Panc1 (cell line): ENCODE data around the gene VNN1. TPM values are rescaled to one million over a fixed set of nuclear protein-coding genes. Genes with fewer than 3 reads are reported as not detected.

Experiments
- ATAC-seq: fragments of 200-7000 bp; cut with Tn5 transposase; 2 replicates; pipeline ENCODE4 v1.9.1; 2020; ENCODE audit warnings: mild to moderate bottlenecking, moderate library complexity
- BruUV-seq: library from RNA; stranded (reverse); fragments of 400-500 nt; replicated peaks from 2 replicates; lab custom pipeline; 2021; lab: Mats Ljungman, UMichigan
- CTCF ChIA-PET: fragments of 300-600 bp; sonication (Branson Sonifier 250); formaldehyde crosslinking; loops from one replicate; lab custom pipeline; 2022; ENCODE audit warnings: antibody characterized with exemption; lab: Charles Lee
- POLR2A ChIA-PET: fragments of 300-600 bp; sonication (Branson Sonifier 250); formaldehyde crosslinking; loops from one replicate; lab custom pipeline; 2022; ENCODE audit warnings: antibody characterized with exemption; lab: Charles Lee
- DNase-seq: peaks from one replicate; pipeline ENCODE4 v3.0.0-alpha.2; 2010; ENCODE audit warnings: low read depth, low spot score
- H3K27ac ChIP-seq: 2 replicates; pipeline ENCODE4 v1.5.1; 2011; ENCODE audit warnings: mild to moderate bottlenecking, low read length, inconsistent platforms
- H3K27me3 ChIP-seq: fragments of 200-500 bp; sonication (Bioruptor generic); 2 replicates; pipeline ENCODE4 v1.6.0; 2014; ENCODE audit warnings: low read length, inconsistent platforms; ENCODE audit not compliant: control insufficient read depth, insufficient read depth
- H3K36me3 ChIP-seq: fragments of 200-500 bp; sonication (Bioruptor generic); 2 replicates; pipeline ENCODE4 v1.5.1; 2014; ENCODE audit warnings: inconsistent platforms, mild to moderate bottlenecking, low read length, moderate library complexity; ENCODE audit not compliant: control insufficient read depth, insufficient read depth
- H3K4me1 ChIP-seq: 2 replicates; pipeline ENCODE4 v1.5.1; 2011; ENCODE audit warnings: inconsistent platforms, mild to moderate bottlenecking, low read length, moderate library complexity; ENCODE audit not compliant: control insufficient read depth, insufficient read depth
- H3K4me3 ChIP-seq, 2 experiments: 2 replicates each; pipeline ENCODE4 v1.5.1; 2011 to 2012; ENCODE audit warnings: low read depth in 2 of 2, low read length in 2 of 2, mild to moderate bottlenecking in 2 of 2, inconsistent platforms in 1 of 2, moderate library complexity in 1 of 2
- H3K9me3 ChIP-seq: fragments of 200-500 bp; sonication (Bioruptor generic); 2 replicates; pipeline ENCODE4 v1.5.1; 2014; ENCODE audit warnings: low read depth, mild to moderate bottlenecking, inconsistent platforms, low read length, moderate library complexity; ENCODE audit not compliant: control insufficient read depth, insufficient read depth
- POLR2AphosphoS5 ChIP-seq: IDR thresholded peaks from 2 replicates; pipeline ENCODE4 v1.6.1; 2012; ENCODE audit warnings: mild to moderate bottlenecking, low read depth, low read length, moderate library complexity
- SIN3A ChIP-seq: IDR thresholded peaks from 2 replicates; pipeline ENCODE4 v1.6.1; 2012; ENCODE audit warnings: low read depth, mild to moderate bottlenecking, low read length, moderate library complexity, borderline replicate concordance; ENCODE audit not compliant: insufficient read depth
- TCF7L2 ChIP-seq: IDR thresholded peaks from 2 replicates; pipeline ENCODE4 v1.6.1; 2011; ENCODE audit warnings: mild to moderate bottlenecking, low read depth, low read length, inconsistent platforms
- in situ Hi-C: cut with HindIII; loops from 2 replicates; pipeline ENCODE4 v1.10.0; 2016; ENCODE audit warnings: low sequenced_read_pairs, low pct_unique_long_range_greater_than_20kb
- intact Hi-C: fragments of 100-400 bp; cut with micrococcal nuclease; formaldehyde crosslinking; loops from one replicate; pipeline ENCODE4 v1.10.0; 2022; ENCODE audit not compliant: unreplicated experiment
- total RNA-seq: library from RNA; stranded (reverse); gene quantifications from one replicate; pipeline ENCODE4 v1.2.1, GENCODE V29; 2021; ENCODE audit not compliant: unreplicated experiment
- TF ChIP-seq, protein P1 (sequence below): fragments of 450-650 bp; IDR thresholded peaks from 2 replicates; pipeline ENCODE4 v1.5.1; 2017; ENCODE audit warnings: mild to moderate bottlenecking
- TF ChIP-seq, protein P2 (sequence below), 2 experiments: IDR thresholded peaks; 2 replicates each; pipeline ENCODE4 v1.6.1; 2011 to 2012; ENCODE audit warnings: low read depth in 2 of 2, control low read depth in 1 of 2, low read length in 1 of 2, mild to moderate bottlenecking in 1 of 2, moderate library complexity in 1 of 2; ENCODE audit not compliant: insufficient read depth in 1 of 2

VNN1 gene
- total RNA-seq, 1 experiment from 2014 or later = not detected

DNA sequence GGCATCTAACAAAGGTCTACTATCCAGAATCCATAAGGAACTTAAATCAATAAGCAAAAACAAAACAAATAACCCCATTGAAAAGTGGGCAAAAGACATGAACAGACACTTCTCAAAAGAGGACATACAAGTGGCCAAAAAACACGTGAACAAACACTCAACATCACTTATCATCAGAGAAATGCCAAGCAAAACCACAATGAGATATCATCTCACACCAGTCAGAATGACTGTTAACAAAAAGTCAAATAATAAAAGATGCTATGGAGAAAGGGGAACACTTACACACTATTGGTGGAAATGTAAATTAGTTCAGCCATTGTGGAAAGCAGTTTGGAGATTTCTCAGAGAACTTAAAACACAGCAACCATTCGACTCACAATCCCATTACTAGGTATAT, 19.4 kb upstream of the VNN1 start:
- Histone ChIP-seq H3K4me3 (no peak overlapping the region), H3K27me3 (no peaks in the 10 kb centered on the region), H3K36me3 (no peaks in the 10 kb centered on the region), H3K27ac (no peak overlapping the region), H3K9me3 (no peaks in the 10 kb centered on the region), H3K4me1 (no peaks in the 10 kb centered on the region)
- TF ChIP-seq POLR2AphosphoS5 (no peak), SIN3A (no peak), TCF7L2 (no peak)
- TF ChIP-seq, protein P1, sequence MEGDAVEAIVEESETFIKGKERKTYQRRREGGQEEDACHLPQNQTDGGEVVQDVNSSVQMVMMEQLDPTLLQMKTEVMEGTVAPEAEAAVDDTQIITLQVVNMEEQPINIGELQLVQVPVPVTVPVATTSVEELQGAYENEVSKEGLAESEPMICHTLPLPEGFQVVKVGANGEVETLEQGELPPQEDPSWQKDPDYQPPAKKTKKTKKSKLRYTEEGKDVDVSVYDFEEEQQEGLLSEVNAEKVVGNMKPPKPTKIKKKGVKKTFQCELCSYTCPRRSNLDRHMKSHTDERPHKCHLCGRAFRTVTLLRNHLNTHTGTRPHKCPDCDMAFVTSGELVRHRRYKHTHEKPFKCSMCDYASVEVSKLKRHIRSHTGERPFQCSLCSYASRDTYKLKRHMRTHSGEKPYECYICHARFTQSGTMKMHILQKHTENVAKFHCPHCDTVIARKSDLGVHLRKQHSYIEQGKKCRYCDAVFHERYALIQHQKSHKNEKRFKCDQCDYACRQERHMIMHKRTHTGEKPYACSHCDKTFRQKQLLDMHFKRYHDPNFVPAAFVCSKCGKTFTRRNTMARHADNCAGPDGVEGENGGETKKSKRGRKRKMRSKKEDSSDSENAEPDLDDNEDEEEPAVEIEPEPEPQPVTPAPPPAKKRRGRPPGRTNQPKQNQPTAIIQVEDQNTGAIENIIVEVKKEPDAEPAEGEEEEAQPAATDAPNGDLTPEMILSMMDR = no peak
- TF ChIP-seq, protein P2, sequence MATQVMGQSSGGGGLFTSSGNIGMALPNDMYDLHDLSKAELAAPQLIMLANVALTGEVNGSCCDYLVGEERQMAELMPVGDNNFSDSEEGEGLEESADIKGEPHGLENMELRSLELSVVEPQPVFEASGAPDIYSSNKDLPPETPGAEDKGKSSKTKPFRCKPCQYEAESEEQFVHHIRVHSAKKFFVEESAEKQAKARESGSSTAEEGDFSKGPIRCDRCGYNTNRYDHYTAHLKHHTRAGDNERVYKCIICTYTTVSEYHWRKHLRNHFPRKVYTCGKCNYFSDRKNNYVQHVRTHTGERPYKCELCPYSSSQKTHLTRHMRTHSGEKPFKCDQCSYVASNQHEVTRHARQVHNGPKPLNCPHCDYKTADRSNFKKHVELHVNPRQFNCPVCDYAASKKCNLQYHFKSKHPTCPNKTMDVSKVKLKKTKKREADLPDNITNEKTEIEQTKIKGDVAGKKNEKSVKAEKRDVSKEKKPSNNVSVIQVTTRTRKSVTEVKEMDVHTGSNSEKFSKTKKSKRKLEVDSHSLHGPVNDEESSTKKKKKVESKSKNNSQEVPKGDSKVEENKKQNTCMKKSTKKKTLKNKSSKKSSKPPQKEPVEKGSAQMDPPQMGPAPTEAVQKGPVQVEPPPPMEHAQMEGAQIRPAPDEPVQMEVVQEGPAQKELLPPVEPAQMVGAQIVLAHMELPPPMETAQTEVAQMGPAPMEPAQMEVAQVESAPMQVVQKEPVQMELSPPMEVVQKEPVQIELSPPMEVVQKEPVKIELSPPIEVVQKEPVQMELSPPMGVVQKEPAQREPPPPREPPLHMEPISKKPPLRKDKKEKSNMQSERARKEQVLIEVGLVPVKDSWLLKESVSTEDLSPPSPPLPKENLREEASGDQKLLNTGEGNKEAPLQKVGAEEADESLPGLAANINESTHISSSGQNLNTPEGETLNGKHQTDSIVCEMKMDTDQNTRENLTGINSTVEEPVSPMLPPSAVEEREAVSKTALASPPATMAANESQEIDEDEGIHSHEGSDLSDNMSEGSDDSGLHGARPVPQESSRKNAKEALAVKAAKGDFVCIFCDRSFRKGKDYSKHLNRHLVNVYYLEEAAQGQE (IDR thresholded peaks at IDR 0.05; ENCODE audit: insufficient read depth in 1 of 2, low read depth in 2 of 2, low read length in 1 of 2) = no peak
- BruUV-seq = no TSS peak
- ATAC-seq (no peak), DNase-seq (no peak)
- POLR2A ChIA-PET = no interaction called here
- CTCF ChIA-PET = no interaction called here
- intact Hi-C loops = no loop called here
- in situ Hi-C loops = no loop called here

GRCh38 chr6:132731086-132731485, 17.2 kb upstream of the VNN1 start:
- Histone ChIP-seq H3K36me3 (no peaks in the 10 kb centered on the region), H3K27me3 (no peaks in the 10 kb centered on the region), H3K4me3 (no peak overlapping the region), H3K27ac (no peak overlapping the region), H3K9me3 (no peaks in the 10 kb centered on the region), H3K4me1 (no peaks in the 10 kb centered on the region)
- intact Hi-C loops (no loop called here), in situ Hi-C loops (no loop called here)
- no TSS peak for BruUV-seq
- DNase-seq (no peak), ATAC-seq (no peak)
- TF ChIP-seq SIN3A (no peak), POLR2AphosphoS5 (no peak), TCF7L2 (no peak)
- TF ChIP-seq, protein P1 = no peak
- TF ChIP-seq, protein P2 (IDR thresholded peaks at IDR 0.05; ENCODE audit: insufficient read depth in 1 of 2, low read depth in 2 of 2, low read length in 1 of 2) = no peak
- ChIA-PET POLR2A (no interaction called here), CTCF (no interaction called here)
